DMS153 (cell line): Measurements from ENCODE around the gene AHCTF1.
"Not testable (repeated sequence)": the region's sequence is repeated elsewhere in the genome, so short reads cannot be mapped to it uniquely, and the experiment has no call there.

Source experiments
- DNase-seq: peaks from one replicate; lab custom pipeline; 2025; lab: John Stamatoyannopoulos, UW

Gene AHCTF1

DNA sequence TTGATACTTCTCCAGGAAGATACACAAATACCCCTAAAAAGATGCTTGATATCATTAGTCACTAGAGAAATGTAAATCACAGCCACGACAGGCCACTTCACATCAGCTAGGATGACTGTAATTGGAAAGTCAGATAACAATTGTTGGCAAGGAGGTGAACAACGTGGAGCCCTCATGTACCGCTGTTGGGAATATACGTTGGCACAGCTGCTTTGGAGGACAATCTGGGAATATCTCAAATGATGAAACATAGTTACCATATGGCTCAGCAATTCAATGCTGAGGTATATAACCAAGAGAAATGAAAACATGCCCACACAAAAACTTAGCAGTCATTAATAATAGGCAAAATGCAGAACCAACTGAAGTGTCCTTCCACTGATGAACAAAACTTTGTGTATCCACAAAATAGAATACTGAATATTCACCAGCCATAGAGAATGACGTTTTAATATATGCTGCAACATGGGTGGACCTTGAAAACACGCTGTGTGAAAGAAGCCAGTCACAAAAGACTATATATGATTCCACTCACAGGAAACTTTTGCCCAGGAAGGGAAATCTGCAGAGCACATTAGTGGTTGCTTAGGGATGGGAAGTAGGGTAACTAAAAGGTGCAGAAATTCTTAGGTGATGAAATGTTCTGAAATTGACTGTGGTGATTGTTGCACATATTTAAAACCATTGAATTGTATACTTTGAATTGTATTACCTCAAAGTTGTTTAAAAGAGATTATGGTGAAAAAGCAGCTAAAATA is 95.4 kb downstream of the AHCTF1 start:
- no peak for DNase-seq

DNA sequence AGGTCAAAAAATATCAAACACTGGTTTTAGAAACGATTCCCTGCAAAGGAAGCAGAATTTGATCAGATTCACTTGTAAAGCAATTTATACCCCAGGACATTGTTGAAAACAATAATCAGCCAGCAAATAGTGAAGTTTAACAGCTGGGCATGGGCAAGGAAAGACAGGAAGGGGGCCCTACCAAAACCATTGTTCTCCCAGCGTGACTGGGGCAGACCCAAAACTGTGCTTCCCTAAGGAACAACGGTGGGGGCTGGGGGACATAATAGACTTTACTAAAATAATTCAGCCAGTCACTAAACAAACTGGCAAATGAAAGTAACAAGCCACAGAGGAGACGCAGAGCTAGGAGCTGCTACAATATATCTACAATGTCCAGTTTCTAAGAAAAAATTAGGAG is 100.2 kb downstream of the AHCTF1 start:
- no peak for DNase-seq

GRCh38 chr1:246828818-246829217 is 102.9 kb downstream of the AHCTF1 start:
- DNase-seq = no peak

DNA sequence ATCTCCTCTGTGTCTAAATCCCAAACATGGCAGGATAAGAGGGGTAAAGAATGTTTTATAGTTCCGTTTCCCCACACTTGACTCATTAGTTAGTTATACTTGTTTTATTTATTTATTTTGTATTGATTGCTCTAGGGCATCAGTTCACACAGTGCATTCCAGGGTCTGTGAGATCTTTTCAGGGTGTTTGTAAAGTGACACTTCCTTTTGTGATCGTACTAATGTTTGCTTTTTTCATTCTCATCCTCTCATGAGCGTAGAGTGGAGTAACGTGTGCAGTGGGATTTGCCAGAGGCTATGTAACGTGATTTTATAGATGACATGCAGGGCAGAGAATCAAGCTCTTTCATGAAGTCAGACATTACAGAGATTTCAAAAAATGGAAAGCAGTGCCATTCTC is 104.4 kb downstream of the AHCTF1 start:
- peak; percentile 83 for DNase-seq

DNA sequence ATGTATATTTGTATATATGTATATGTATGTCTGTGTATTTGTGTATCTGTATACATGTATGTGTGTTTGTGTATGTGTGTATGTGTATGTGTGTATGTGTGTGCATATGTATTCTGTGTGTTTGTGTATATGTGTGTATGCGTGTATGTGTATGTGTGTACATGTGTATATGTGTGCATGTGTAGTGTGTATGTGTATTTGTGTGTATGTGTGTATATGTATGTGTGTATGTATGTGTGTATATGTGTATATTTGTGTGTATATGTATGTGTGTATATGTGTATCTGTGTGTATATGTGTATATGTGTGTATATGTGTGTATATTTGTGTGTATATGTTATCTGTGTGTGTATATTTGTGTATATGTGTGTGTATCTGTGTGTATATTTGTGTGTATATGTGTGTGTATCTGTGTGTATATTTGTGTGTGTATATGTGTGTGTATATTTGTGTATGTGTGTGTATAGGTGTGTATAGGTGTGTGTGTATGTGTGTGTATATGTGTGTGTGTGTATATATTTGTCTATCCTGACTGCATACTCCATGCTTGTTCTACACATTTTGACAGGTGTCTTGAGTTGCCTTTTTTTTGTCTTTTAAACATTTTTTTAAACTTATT is 106.1 kb downstream of the AHCTF1 start:
- DNase-seq = no peak

DNA sequence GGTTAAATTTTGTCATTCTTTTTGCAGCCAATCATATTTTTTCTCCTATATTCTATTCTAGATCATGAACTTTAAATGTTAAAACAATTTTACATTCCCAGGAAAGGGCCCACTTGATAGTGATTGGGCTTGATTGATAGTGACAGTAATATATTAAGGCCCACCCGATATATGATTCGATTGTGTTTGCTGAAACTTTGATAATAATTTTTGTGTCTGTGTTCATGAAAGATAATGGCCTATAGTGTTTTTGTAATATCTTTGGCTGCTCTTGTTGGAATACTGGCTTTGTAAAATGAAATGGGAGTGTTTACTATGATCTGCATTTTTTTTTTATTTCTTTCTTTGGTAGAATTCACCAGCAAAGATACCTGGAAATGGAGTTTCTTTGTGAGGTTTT is 107.2 kb downstream of the AHCTF1 start:
- DNase-seq = no peak

- DNase-seq = not testable (repeated sequence)
Measured at GRCh38 chr1:246822154-246822553, 109.6 kb downstream of the AHCTF1 start.

- DNase-seq = no peak
Measured at GRCh38 chr1:246820666-246821065, 111.1 kb downstream of the AHCTF1 start.

GRCh38 chr1:246817778-246818177 is 114.0 kb downstream of the AHCTF1 start:
- not testable (repeated sequence) for DNase-seq

- DNase-seq = no peak
Measured at GRCh38 chr1:246815693-246816270, 116.0 kb downstream of the AHCTF1 start.

DNA sequence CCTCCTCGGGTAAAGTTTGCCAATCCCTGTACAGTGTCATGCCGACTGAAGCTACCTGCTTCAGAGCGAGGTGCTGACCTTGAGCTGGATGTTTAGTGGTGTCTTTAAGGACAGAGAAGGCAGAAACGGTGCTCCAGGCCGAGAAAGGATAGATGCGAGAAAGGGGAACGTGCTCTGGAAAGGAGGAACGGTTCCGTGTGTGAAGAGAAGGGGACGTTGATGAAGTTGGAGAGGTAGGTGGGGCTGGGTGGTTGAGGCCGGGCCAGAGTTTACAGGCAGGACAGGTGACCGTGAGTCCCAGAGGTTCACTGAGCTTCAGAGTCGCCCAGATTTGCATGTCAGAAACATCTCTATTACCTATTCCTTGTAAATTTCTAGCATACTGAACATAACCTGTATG is 116.9 kb downstream of the AHCTF1 start:
- no peak for DNase-seq

DNA sequence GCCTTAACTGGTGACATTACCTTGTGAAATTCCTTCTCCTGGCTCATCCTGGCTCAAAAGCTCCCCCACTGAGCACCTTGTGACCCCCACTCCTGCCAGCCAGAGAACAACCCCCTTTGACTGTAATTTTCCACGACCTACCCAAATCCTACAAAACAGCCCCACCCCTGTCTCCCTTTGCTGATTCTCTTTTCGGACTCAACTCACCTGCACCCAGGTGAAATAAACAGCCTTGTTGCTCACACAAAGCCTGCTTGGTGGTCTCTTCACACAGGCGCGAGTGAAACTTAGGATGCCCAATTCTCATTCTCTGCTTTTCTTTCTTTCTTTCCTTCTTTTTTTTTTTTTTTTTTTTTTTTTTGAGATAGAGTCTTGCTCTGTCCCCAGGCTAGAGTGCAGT is 118.4 kb downstream of the AHCTF1 start:
- DNase-seq = not testable (repeated sequence)

GRCh38 chr1:246811985-246812384 is 119.8 kb downstream of the AHCTF1 start:
- no peak for DNase-seq

DNA sequence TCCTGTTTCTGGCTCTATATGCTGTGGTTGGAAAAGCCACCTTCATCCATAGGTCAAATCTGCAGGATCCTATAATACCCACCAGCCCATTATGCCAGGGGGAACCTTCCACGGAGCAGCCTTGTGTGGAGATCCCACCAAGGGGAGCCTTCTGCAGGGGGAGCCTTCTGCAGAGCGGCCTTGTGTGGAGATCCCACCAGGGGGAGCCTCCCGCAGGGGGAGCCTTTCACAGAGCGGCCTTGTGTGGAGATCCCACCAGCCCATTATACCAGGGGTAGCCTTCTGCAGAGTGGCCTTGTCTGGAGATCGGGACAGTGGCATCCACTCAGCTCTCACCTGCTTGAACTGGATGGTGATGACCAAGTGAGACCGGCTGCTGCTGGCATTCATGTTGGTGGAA is 122.3 kb downstream of the AHCTF1 start:
- no peak for DNase-seq

DNA sequence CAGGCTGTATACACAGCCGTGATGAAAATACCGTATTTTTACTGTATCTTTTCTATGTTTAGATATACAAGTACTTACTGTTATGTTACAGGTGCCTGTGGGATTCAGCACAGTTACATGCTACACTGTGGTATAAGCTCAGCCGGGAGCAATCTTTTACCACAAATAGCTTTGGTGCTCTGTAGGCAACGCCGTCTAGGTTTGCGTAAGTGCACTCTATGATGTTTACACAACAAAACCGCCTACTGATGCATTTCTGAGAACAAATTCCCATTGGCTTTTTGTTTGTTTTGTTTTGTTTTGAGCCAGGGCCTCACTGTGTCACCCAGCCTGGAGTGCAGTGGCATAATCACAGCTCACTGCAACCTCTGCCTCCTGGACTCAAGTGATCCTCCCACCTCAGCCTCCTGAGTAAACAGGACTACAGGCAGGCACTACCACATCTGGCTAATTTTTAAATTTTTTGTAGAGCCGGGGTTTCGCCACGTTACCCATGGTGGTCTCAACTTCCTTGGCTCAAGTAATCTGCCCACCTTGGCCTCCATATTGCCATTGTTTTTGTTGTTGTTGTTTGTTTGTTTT is 126.5 kb downstream of the AHCTF1 start:
- DNase-seq = peak; percentile 27

DNA sequence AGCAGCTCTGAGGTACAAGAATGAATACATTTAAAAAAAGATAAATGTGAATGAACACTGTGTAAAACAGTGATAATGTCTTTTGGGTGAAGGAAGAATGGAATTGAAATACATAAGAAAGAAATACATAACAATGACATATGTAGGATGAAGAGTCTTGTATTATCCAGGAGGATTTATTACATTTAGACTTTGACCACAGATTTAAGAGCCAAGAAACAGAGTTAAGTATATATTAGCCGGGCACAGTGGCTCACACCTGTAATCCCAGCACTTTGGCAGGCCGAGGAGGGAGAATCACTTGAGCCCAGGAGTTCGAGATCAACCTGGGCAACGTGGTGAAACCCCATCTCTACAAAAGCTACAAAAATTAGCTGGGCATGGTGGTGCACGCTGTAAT is 127.9 kb downstream of the AHCTF1 start:
- no peak for DNase-seq

DNA sequence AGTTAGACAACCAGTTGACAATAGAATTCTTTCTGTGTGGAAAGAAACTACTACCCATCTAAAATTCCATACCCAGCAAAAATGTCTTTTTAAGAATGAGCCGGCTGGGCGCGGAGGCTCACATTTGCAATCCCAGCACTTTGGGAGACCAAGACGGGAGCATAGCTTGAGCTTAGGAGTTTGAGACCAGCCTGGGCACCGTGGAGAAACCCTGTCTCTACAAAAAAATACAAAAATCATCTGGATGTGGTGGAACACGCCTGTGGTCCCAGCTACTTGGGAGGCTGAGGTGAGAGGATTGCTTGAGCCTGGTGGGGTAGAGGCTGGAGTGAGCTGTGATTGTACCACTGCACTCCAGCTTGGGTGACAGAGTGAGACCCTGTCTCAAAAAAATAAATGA is 128.4 kb downstream of the AHCTF1 start:
- no peak for DNase-seq

DNA sequence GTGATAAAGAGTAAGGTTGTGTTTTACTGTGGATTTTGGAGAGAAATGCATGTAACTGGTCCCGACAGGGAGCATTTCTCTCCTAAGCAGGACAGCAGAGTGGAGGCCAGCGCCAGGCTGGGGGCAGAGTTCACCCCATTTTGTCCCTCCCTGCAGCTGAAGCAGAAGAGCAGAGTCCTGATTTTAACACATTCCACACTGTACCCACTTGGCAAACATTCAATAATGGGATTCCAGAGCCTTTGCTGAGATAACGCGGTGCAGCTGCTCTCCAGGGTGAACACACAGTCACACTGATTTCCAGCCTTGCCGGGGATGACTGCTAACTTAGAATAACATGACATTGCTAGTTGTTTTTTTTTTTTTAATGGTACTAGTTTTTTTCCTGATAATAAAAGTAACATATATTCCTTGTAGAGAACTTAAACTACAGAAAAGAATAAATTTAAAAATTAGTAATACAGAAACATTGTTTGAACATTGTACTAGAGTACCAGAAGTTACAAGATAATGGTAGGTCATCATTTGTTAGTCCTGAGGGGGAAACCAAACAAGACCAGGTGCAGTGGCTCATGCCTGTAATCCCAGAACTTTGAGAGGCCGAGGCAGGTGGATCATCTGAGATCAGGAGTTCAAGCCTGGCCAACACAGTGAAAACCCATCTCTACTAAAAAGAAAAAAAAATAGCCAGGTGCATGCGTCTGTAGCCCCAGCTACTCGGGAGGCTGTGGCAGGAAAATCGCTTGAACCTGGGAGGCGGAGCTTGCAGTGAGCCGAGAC is 130.3 kb downstream of the AHCTF1 start:
- no peak for DNase-seq

DNA sequence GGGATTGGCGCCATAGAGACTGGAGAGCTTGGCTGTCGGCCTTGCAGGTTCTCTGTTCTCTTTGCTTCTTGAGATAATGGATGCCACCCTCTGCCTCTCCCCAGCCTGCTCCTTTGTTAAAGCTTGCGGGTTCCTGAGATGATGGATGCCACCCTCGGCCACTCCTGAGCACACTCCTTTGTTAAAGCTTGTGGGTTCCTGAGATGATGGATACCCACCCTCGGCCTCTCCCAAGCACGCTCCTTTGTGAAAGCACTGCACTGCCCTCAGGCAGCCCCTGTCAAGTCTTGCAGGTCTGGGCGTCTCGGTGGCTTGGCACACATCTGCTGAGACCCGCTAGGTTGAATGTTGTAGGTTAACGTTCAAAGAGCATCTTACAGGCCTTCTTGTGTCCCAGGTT is 131.0 kb downstream of the AHCTF1 start:
- DNase-seq = no peak

GRCh38 chr1:246800356-246800755 is 131.4 kb downstream of the AHCTF1 start:
- DNase-seq = no peak

DNA sequence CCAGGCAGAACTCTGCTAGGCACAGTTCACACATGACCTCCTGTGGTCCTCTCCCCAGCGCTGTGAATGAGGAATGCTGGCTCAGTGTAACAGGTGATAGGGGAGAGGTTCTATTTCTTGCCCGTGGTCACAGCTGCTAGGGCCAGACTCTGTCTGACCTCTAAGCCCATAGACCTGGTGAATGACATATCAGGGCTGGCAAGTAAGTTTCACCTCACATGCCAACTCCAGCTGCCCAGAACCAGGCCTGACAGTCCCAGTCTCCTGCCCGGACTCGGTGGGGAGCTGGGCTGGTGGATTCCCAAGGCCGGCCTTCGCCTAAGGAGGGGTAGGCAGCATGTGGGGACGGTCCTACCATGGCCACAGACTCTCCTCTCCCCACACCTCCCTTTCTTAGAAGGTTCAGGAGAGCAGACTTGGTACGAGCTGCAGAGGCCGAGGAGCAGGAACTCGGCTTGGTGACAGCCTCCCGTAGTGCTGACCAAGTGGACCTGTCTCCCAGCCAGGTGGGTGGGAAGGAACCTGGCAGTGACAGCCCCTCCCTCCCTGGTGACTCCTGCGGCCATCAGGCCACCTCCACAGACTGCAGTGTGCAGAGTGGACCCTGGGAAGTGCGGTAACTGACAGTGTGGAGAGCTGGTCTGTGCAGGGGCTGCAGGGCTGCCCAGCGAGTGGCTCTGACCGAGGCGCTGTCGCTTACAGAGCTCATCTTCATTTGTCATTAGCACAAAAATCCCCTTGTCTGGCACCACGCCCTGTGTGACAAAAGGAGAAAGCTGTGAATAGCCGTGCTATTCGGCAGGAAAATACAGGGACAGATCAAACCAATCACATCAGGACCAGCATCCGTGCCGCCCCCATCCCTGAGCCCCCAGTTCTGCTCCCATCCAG is 132.9 kb downstream of the AHCTF1 start:
- DNase-seq = no peak
